H1 (cell line): ENCODE results near the gene ING5.

ENCODE experiments used
- CBX8 ChIP-seq: fragments of 300-800, 300-1000 bp; sonication (generic); IDR thresholded peaks from 2 replicates; pipeline ENCODE4 v1.7.1; 2016; ENCODE audit warnings: low read depth, low read length, borderline replicate concordance
- JUN ChIP-seq: IDR thresholded peaks from 2 replicates; pipeline ENCODE4 v1.6.1; 2011; ENCODE audit warnings: low read depth, mild to moderate bottlenecking, improper control_type of control experiment, low read length
- POLR2A ChIP-seq, 2 experiments: IDR thresholded peaks; 1 replicate in 1 of 2; 2 replicates in 1 of 2; pipeline ENCODE4 v1.6.1; 2011; ENCODE audit warnings: low read depth in 2 of 2, low read length in 2 of 2, mild to moderate bottlenecking in 2 of 2; ENCODE audit errors: control extremely low read depth in 1 of 2
- SIRT6 ChIP-seq: IDR thresholded peaks from one replicate; pipeline ENCODE4 v1.7.1; 2012; ENCODE audit warnings: low read length, inconsistent platforms
- TEAD4 ChIP-seq: IDR thresholded peaks from 2 replicates; pipeline ENCODE4 v1.6.1; 2012; ENCODE audit warnings: low read depth, low read length, inconsistent platforms, mixed read lengths

DNA sequence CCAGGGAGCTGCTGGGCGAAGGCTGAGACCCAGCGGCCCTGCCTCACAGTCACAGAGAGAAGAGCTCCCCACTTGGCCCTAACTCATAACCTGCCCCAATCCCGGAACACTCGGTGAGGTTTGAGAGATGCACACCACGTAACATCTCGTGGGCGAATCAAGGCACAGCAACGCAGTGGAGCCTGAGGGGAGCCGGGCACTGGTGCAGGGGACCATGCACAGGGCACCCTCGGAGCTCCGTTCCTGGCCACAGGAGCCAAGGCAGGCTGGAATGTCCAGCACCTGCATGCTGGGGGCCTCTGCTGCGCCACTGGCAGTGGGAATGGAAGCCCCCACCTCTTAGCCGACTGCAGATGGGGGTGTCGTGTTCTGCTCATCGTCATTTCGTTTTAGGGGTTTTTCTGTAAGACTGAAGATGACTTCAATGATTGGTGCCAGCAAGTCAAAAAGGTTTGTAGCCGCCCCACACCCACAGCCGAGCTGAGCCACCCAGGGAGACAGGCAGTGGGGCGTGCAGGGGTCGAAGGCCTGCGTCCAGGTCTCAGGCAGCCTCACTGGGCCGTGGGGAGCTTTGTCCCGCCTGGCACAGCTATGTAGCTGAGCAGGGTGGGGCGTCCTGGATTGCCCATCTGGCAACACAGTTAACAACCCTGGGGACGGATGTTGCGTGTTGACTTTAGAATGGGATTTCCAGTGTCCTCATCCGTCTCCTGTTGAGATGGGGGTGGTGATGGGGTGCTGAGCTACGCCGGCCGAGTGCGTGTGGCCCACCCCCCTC lies 31.3 kb upstream of the ING5 start:
- TF ChIP-seq POLR2A (IDR thresholded peaks at IDR 0.05; ENCODE audit: control extremely low read depth in 1 of 2, low read depth in 2 of 2, low read length in 2 of 2) (no peak), TEAD4 (no peak), SIRT6 (no peak), JUN (no peak), CBX8 (no peak)
